MM.1S (cell line): ENCODE data around the gene ZNF502.

Experiments
- DNase-seq: peaks from one replicate; pipeline ENCODE4 v3.0.0-alpha.2; 2015
- H2AFZ ChIP-seq: fragments of 300-600 bp; sonication (generic); 2 replicates; pipeline ENCODE4 v1.6.0; 2016; ENCODE audit warnings: antibody characterized with exemption, low read length
- H3F3A ChIP-seq: fragments of 300-600 bp; sonication (generic); 2 replicates; pipeline ENCODE4 v1.6.1; 2016; ENCODE audit warnings: mild to moderate bottlenecking, antibody characterized with exemption, low read length, moderate library complexity, mixed read lengths; ENCODE audit not compliant: insufficient read depth
- H3K27ac ChIP-seq: fragments of 300-600 bp; sonication (generic); 2 replicates; pipeline ENCODE4 v1.5.1; 2016; ENCODE audit warnings: mild to moderate bottlenecking, low read length
- H3K27me3 ChIP-seq: fragments of 300-600 bp; sonication (generic); replicated peaks from 2 replicates; pipeline ENCODE4 v1.6.0; 2016; ENCODE audit warnings: low read length; ENCODE audit not compliant: insufficient read depth
- H3K36me3 ChIP-seq: fragments of 300-600 bp; sonication (generic); replicated peaks from 2 replicates; pipeline ENCODE4 v1.6.1; 2016; ENCODE audit warnings: mild to moderate bottlenecking, low read length, mixed read lengths; ENCODE audit not compliant: insufficient read depth
- H3K4me1 ChIP-seq: fragments of 300-600 bp; sonication (generic); 2 replicates; pipeline ENCODE4 v1.6.1; 2016; ENCODE audit warnings: low read length, mixed read lengths
- H3K4me2 ChIP-seq: fragments of 300-600 bp; sonication (generic); 2 replicates; pipeline ENCODE4 v1.6.0; 2016; ENCODE audit warnings: low read depth, low read length
- H3K4me3 ChIP-seq: fragments of 300-600 bp; sonication (generic); 2 replicates; pipeline ENCODE4 v1.5.1; 2016; ENCODE audit warnings: low read length, mixed read lengths
- H3K79me2 ChIP-seq: fragments of 300-600 bp; sonication (generic); 2 replicates; pipeline ENCODE4 v1.6.1; 2016; ENCODE audit warnings: mixed run types, low read length, mixed read lengths
- H3K9ac ChIP-seq: fragments of 300-600 bp; sonication (generic); 2 replicates; pipeline ENCODE4 v1.6.1; 2016; ENCODE audit warnings: low read length, mixed read lengths
- H3K9me2 ChIP-seq: fragments of 300-600 bp; sonication (generic); replicated peaks from 2 replicates; pipeline ENCODE4 v1.6.1; 2016; ENCODE audit warnings: mild to moderate bottlenecking, low read length, mixed read lengths; ENCODE audit not compliant: insufficient read depth
- H3K9me3 ChIP-seq: fragments of 300-600 bp; sonication (generic); replicated peaks from 2 replicates; pipeline ENCODE4 v1.6.1; 2016; ENCODE audit warnings: mild to moderate bottlenecking, low read length, mixed read lengths; ENCODE audit not compliant: insufficient read depth
- H4K20me1 ChIP-seq: fragments of 300-600 bp; sonication (generic); 2 replicates; pipeline ENCODE4 v1.6.1; 2016; ENCODE audit warnings: mild to moderate bottlenecking, low read length, moderate library complexity, mixed read lengths; ENCODE audit not compliant: insufficient read depth
- CTCF ChIP-seq: fragments of 300-600 bp; sonication (generic); IDR thresholded peaks from 2 replicates; pipeline ENCODE4 v1.5.1; 2016; ENCODE audit warnings: antibody characterized with exemption, low read length, mixed read lengths
- EZH2 ChIP-seq: fragments of 300-600 bp; sonication (generic); optimal IDR thresholded peaks from 2 replicates; pipeline ENCODE3; 2017; ENCODE audit warnings: low read depth, mild to moderate bottlenecking, antibody characterized with exemption, low read length, mixed read lengths
- EZH2phosphoT487 ChIP-seq: fragments of 300-600 bp; sonication (generic); IDR thresholded peaks from 2 replicates; pipeline ENCODE4 v1.6.1; 2018; ENCODE audit warnings: antibody characterized with exemption, low read length

Gene ZNF502

GRCh38 chr3:44712455-44713075 is at the start of gene ZNF502:
Gene ZNF502 (plus strand): TSS chr3:44712660. CDS start chr3:44720262, 7,602 bp downstream.
- H3K9ac ChIP-seq = no peak within 1 kb of the TSS
- no peak within 1 kb of the TSS for H3K4me2 ChIP-seq

GRCh38 chr3:44665173-44665572 is 47.3 kb upstream of the ZNF502 start:
- DNase-seq = no peak
- Histone ChIP-seq H2AFZ (no peak overlapping the region), H3F3A (no peaks in the 10 kb centered on the region), H3K27ac (no peak overlapping the region), H4K20me1 (no peaks in the 10 kb centered on the region), H3K4me2 (no peak overlapping the region), H3K79me2 (no peaks in the 10 kb centered on the region), H3K9me2 (no peaks in the 10 kb centered on the region), H3K9me3 (no peaks in the 10 kb centered on the region), H3K4me3 (no peak overlapping the region), H3K27me3 (no peaks in the 10 kb centered on the region), H3K9ac (no peak overlapping the region), H3K4me1 (no peaks in the 10 kb centered on the region), H3K36me3 (0 out of 2 replicates have a peak, but pooled peaks cover 3% of the 10 kb centered on the region)
- no peak for TF ChIP-seq EZH2phosphoT487
- TF ChIP-seq CTCF = no peak
- TF ChIP-seq EZH2 = no peak

More at GRCh38 chr3:44712455-44713075, at the start of gene ZNF502:
- Histone ChIP-seq H2AFZ (no peak within 1 kb of the TSS), H3K36me3 (no peaks in the 10 kb centered on the region), H3K9me2 (no peaks in the 10 kb centered on the region), H3K4me3 (no peak within 1 kb of the TSS), H3K27ac (no peak within 1 kb of the TSS), H3K4me1 (no peaks in the 10 kb centered on the region), H4K20me1 (no peaks in the 10 kb centered on the region), H3K9me3 (no peaks in the 10 kb centered on the region), H3F3A (no peaks in the 10 kb centered on the region), H3K27me3 (no peaks in the 10 kb centered on the region), H3K79me2 (no peaks in the 10 kb centered on the region)
- TF ChIP-seq EZH2 (no peak), CTCF (no peak), EZH2phosphoT487 (no peak)
- DNase-seq = no peak

GRCh38 chr3:44666346-44666745 is 46.1 kb upstream of the ZNF502 start:
- no peak overlapping the region for H3K4me2 ChIP-seq
- H3K4me3 ChIP-seq = no peak overlapping the region
- H3K79me2 ChIP-seq = no peaks in the 10 kb centered on the region
- H3F3A ChIP-seq = no peaks in the 10 kb centered on the region
- TF ChIP-seq EZH2phosphoT487 (no peak), CTCF (no peak), EZH2 (no peak)
- H3K27ac ChIP-seq = no peak overlapping the region
- no peaks in the 10 kb centered on the region for H4K20me1 ChIP-seq
- no peaks in the 10 kb centered on the region for H3K9me3 ChIP-seq
- DNase-seq = no peak
- H3K4me1 ChIP-seq = no peaks in the 10 kb centered on the region
- no peaks in the 10 kb centered on the region for H3K9me2 ChIP-seq
- H2AFZ ChIP-seq = no peak overlapping the region
- no peaks in the 10 kb centered on the region for H3K27me3 ChIP-seq
- no peaks in the 10 kb centered on the region for H3K36me3 ChIP-seq
- no peak overlapping the region for H3K9ac ChIP-seq
